GM18861 (cell line): ENCODE results near the gene KLHL41.
A peak's percentile ranks its signal among the peaks of the same experiment; 100 is the strongest.

Experiments
- ATAC-seq: cut with Tn5 transposase; IDR thresholded peaks from one replicate; pipeline ENCODE4 v1.9.1; 2021; ENCODE audit not compliant: unreplicated experiment

KLHL41 gene

GRCh38 chr2:169509298-169509885, at the start of gene KLHL41:
Gene KLHL41 (plus strand): TSS chr2:169509702. CDS start chr2:169509779, 77 bp downstream.
- no peak for ATAC-seq

GRCh38 chr2:169461143-169461542, 48.4 kb upstream of the KLHL41 start:
- ATAC-seq, result no peak

GRCh38 chr2:169462896-169463695, 46.4 kb upstream of the KLHL41 start:
- ATAC-seq, result no peak

GRCh38 chr2:169464466-169464865, 45.0 kb upstream of the KLHL41 start:
- no peak for ATAC-seq

- no peak for ATAC-seq
Observed at GRCh38 chr2:169464882-169465281, 44.6 kb upstream of the KLHL41 start.

GRCh38 chr2:169468841-169469240, 40.7 kb upstream of the KLHL41 start:
- no peak for ATAC-seq

GRCh38 chr2:169469952-169470572, 39.4 kb upstream of the KLHL41 start:
- no peak for ATAC-seq

- no peak for ATAC-seq
Observed at GRCh38 chr2:169472249-169472648, 37.3 kb upstream of the KLHL41 start.

- no peak for ATAC-seq
Observed at GRCh38 chr2:169476459-169476858, 33.0 kb upstream of the KLHL41 start.

- ATAC-seq, result no peak
Observed at GRCh38 chr2:169478339-169478738, 31.2 kb upstream of the KLHL41 start.

GRCh38 chr2:169478745-169479256, 30.7 kb upstream of the KLHL41 start:
- no peak for ATAC-seq

- peak; percentile 90 for ATAC-seq
Observed at GRCh38 chr2:169479257-169480078, 30.0 kb upstream of the KLHL41 start, which contains the start of gene BBS5. Gene BBS5 (plus strand): TSS chr2:169479494. CDS start chr2:169479554, 60 bp downstream.

- no peak for ATAC-seq
Observed at GRCh38 chr2:169480079-169480465, 29.4 kb upstream of the KLHL41 start.

GRCh38 chr2:169485650-169486138, 23.8 kb upstream of the KLHL41 start:
- no peak for ATAC-seq

- no peak for ATAC-seq
Observed at GRCh38 chr2:169486487-169486886, 23.0 kb upstream of the KLHL41 start.

GRCh38 chr2:169490834-169491233, 18.7 kb upstream of the KLHL41 start:
- no peak for ATAC-seq

- no peak for ATAC-seq
Observed at GRCh38 chr2:169491378-169491777, 18.1 kb upstream of the KLHL41 start.

- no peak for ATAC-seq
Observed at GRCh38 chr2:169493360-169493759, 16.1 kb upstream of the KLHL41 start.

- ATAC-seq, result no peak
Observed at GRCh38 chr2:169495310-169495928, 14.1 kb upstream of the KLHL41 start.

GRCh38 chr2:169504651-169505050, 4.9 kb upstream of the KLHL41 start:
- ATAC-seq, result no peak
